Measurements from ENCODE around the gene USP5. TPM values are rescaled to one million over a fixed set of nuclear protein-coding genes. Genes with fewer than 3 reads are reported as not detected.

Gene USP5, protein sequence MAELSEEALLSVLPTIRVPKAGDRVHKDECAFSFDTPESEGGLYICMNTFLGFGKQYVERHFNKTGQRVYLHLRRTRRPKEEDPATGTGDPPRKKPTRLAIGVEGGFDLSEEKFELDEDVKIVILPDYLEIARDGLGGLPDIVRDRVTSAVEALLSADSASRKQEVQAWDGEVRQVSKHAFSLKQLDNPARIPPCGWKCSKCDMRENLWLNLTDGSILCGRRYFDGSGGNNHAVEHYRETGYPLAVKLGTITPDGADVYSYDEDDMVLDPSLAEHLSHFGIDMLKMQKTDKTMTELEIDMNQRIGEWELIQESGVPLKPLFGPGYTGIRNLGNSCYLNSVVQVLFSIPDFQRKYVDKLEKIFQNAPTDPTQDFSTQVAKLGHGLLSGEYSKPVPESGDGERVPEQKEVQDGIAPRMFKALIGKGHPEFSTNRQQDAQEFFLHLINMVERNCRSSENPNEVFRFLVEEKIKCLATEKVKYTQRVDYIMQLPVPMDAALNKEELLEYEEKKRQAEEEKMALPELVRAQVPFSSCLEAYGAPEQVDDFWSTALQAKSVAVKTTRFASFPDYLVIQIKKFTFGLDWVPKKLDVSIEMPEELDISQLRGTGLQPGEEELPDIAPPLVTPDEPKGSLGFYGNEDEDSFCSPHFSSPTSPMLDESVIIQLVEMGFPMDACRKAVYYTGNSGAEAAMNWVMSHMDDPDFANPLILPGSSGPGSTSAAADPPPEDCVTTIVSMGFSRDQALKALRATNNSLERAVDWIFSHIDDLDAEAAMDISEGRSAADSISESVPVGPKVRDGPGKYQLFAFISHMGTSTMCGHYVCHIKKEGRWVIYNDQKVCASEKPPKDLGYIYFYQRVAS
- total RNA-seq = 56.8 and 59.7 TPM in 2 replicates
- 37.8 TPM for total RNA-seq (2013)
- 35.1 and 35.5 TPM in 2 replicates for polyA plus RNA-seq
- polyA minus RNA-seq = 45.1 and 45.2 TPM in 2 replicates

DNA sequence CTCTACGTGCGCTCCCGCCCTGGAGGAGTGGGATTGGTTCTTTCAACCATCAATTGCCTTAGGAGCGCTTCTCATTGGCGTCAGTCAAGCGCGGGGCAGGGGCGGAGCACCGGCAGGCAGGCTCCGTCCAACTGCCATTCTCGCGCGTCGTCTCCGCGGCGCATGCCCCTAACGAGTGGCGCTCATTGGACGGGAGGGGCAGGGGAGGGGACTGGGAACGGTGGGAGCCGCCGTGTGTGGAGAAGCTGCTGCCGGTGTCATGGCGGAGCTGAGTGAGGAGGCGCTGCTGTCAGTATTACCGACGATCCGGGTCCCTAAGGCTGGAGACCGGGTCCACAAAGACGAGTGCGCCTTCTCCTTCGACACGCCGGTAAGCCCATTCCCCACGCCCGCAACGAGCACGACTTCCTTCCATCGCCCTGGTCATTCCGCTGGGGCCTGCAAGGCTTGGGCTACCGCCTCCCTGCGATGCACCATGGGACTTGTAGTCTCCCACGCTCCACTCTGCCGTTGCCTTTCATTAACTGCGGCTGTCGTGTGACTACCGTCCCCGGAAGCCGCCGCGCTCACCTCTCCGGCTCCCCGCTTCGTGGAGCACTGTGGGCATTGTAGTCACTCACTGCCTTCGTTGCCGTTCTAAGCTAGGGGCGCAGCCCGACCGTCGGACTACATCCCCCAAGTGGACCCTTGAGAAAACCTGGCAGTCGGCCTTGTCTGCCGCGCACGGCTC, at the start of gene USP5:
USP5 (plus strand) TSS at position 230 of the 730 bp plus-strand sequence; CDS start at position 260, 30 bp downstream.
- WGBS (ENCODE audit: insufficient coverage) = under 1% methylated on average over 65 of the region's 65 CpGs
- Histone ChIP-seq H3K4me2 (replicated peaks; ENCODE audit: low read depth, low read length, poor library complexity, severe bottlenecking) (peak within 1 kb of the TSS; percentile 87), H3K4me1 (ENCODE audit: control insufficient read depth in 2 of 2, insufficient read depth in 2 of 2, low read length in 2 of 2) (peaks cover 6 to 23% of the 10 kb centered on the region in 2 donors), H3K36me3 (replicated peaks in 1 of 2; ENCODE audit: control extremely low read depth in 1 of 2, control insufficient read depth in 1 of 2, extremely low read depth in 1 of 2, insufficient read depth in 2 of 2, low read length in 1 of 2) (peaks cover 0 to 25% of the 10 kb centered on the region in 2 experiments), H2AFZ (ENCODE audit: insufficient read depth, low read depth, low read length, poor library complexity, severe bottlenecking) (peak within 1 kb of the TSS; percentile 80), H3K79me2 (ENCODE audit: control insufficient read depth, insufficient read depth, low read length) (peaks cover 39% of the 10 kb centered on the region), H3K9me3 (ENCODE audit: control extremely low read depth in 1 of 3, control insufficient read depth in 2 of 3, insufficient read depth in 1 of 3, low read length in 2 of 3) (no peaks in the 10 kb centered on the region), H3K9ac (ENCODE audit: low read length) (peak within 1 kb of the TSS; percentile 87), H3K27me3 (replicated peaks in 1 of 4; ENCODE audit: control extremely low read depth in 1 of 4, control insufficient read depth in 3 of 4, insufficient read depth in 4 of 4, low read length in 3 of 4) (no peaks in the 10 kb centered on the region), H3K4me3 (ENCODE audit: control extremely low read depth in 1 of 5, extremely low read depth in 1 of 5, insufficient read depth in 1 of 5, low read depth in 2 of 5, low read length in 4 of 5) (peak within 1 kb of the TSS; percentile 85 to 98 (median 92)), H4K20me1 (ENCODE audit: control insufficient read depth, insufficient read depth, low read length, poor library complexity, severe bottlenecking) (peaks cover 5% of the 10 kb centered on the region), H3K27ac (ENCODE audit: low read length in 2 of 2) (peak within 1 kb of the TSS; percentile 91)
- H3K27me3 Mint-ChIP-seq = no peaks in the 10 kb centered on the region
- ATAC-seq (ENCODE audit: low read depth) (peak; percentile 76), DNase-seq (peak; percentile 100)
- ChIA-PET CTCF (interaction anchor here (0.8 to 6.7 kb wide), 18 partner anchors 9 to 314 kb away, joined by 3 to 136 read pairs (median 4); partner anchors contain the start of genes C1RL, COPS7A, GNB3 and MLF2), POLR2A (interaction anchor here (0.5 to 5.3 kb wide), 22 partner anchors 9 to 382 kb away, joined by 3 to 49 read pairs (median 4); partner anchors contain the start of genes C12orf57, COPS7A, LPCAT3 and LRRC23)
- no peaks in the 10 kb centered on the region for H3K9me3 Mint-ChIP-seq (ENCODE audit: insufficient read depth)
- peaks cover 23% of the 10 kb centered on the region for H3K4me1 Mint-ChIP-seq
- intact Hi-C loops (cut with micrococcal nuclease) = loop anchor here (1.0 to 5.0 kb wide), 12 partner anchors 15 to 295 kb away; partner anchors contain the start of genes CHD4, COPS7A, IFFO1 and LPCAT3
- H3K27ac Mint-ChIP-seq = peak within 1 kb of the TSS; percentile 93
- H3K4me3 Mint-ChIP-seq = peak within 1 kb of the TSS; percentile 92
- no peak for TF ChIP-seq CTCF (IDR thresholded peaks at IDR 0.05)
- TF ChIP-seq EZH2 (IDR thresholded peaks at IDR 0.05; ENCODE audit: borderline replicate concordance, insufficient read depth, low read depth, low read length, poor library complexity, severe bottlenecking) = no peak

Data from B cell (primary cell).